Subcutaneous abdominal adipose tissue (tissue), 5 donors: ENCODE results near the gene HYLS1.

Source experiments
- H3K27ac ChIP-seq: one replicate; pipeline ENCODE4 v1.7.0; 2013; ENCODE audit warnings: low read depth, mild to moderate bottlenecking, inconsistent platforms, low read length, moderate library complexity
- H3K27me3 ChIP-seq, 5 donors: one replicate each; pipeline ENCODE4 v1.7.0; 2013; ENCODE audit warnings: low read length in 5 of 5, inconsistent platforms in 1 of 5; ENCODE audit not compliant: control insufficient read depth in 5 of 5, insufficient read depth in 4 of 5
- H3K36me3 ChIP-seq, 5 donors: one replicate each; pipeline ENCODE4 v1.7.0; 2013; ENCODE audit warnings: low read length in 5 of 5; ENCODE audit not compliant: control insufficient read depth in 5 of 5, insufficient read depth in 5 of 5
- H3K4me1 ChIP-seq, 5 donors: one replicate each; pipeline ENCODE4 v1.7.0; 2013; ENCODE audit warnings: low read length in 5 of 5, mild to moderate bottlenecking in 3 of 5, moderate library complexity in 1 of 5; ENCODE audit not compliant: control insufficient read depth in 5 of 5, insufficient read depth in 5 of 5
- H3K4me3 ChIP-seq, 5 donors: one replicate each; pipeline ENCODE4 v1.7.0; 2013; ENCODE audit warnings: low read length in 5 of 5, low read depth in 1 of 5
- H3K9ac ChIP-seq, 5 donors: one replicate each; pipeline ENCODE4 v1.7.0; 2013; ENCODE audit warnings: low read length in 5 of 5, mild to moderate bottlenecking in 4 of 5, moderate library complexity in 3 of 5
- H3K9me3 ChIP-seq, 5 donors: one replicate each; pipeline ENCODE4 v1.7.0; 2013; ENCODE audit warnings: low read length in 5 of 5; ENCODE audit not compliant: control insufficient read depth in 5 of 5
- donor health status: healthy.
- donor health status: healthy.
- donor health status: healthy.
- donor health status: healthy.
- donor health status: healthy.

Gene HYLS1

DNA sequence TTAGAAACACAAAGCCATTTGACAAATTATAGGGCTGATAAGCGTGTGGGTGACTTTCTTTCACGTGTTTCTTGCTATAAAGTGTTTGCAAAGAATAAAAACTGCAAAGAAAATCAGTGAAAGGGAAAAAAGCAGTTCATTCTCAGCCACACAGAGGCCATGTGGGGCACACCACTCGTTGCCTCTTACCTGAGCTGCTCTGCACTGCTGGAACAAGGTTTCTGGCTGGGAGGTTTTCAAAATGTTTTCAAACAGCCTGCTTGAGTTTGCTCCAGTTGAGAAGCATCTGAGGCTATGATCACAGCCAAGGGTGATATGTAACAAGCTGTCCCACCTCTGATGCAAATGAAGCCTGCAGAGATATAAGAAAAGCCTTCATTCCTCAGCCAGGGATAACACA, 43.6 kb downstream of the HYLS1 start:
- Histone ChIP-seq H3K9me3 (no peaks in the 10 kb centered on the region), H3K27me3 (no peaks in the 10 kb centered on the region), H3K4me3 (no peak overlapping the region), H3K36me3 (no peaks in the 10 kb centered on the region), H3K4me1 (no peaks in the 10 kb centered on the region), H3K9ac (no peak overlapping the region), H3K27ac (no peak overlapping the region)

DNA sequence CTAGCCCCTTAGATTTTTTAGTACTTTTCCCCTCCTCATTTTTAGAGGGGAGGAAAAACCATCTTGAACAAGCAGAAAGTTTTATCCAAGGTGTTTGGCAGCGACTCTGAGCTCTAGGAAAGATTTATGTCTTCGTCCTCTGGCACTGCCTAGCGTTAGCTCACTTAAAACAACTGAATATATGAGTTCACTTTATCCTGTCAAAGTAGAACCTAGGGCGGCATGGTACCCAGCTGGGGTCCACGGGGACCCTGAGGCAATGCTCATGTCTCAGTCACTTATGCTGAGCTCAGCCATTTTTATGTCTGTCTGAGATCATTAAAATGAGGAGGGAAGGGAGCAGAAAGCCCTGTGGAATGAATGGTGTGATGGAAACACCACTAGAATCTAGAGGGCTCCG, 44.2 kb downstream of the HYLS1 start:
- H3K36me3 ChIP-seq: no peaks in the 10 kb centered on the region
- no peak overlapping the region for H3K9ac ChIP-seq
- no peaks in the 10 kb centered on the region for H3K27me3 ChIP-seq
- no peak overlapping the region for H3K27ac ChIP-seq
- H3K9me3 ChIP-seq: no peaks in the 10 kb centered on the region
- no peaks in the 10 kb centered on the region for H3K4me1 ChIP-seq
- H3K4me3 ChIP-seq: no peak overlapping the region

DNA sequence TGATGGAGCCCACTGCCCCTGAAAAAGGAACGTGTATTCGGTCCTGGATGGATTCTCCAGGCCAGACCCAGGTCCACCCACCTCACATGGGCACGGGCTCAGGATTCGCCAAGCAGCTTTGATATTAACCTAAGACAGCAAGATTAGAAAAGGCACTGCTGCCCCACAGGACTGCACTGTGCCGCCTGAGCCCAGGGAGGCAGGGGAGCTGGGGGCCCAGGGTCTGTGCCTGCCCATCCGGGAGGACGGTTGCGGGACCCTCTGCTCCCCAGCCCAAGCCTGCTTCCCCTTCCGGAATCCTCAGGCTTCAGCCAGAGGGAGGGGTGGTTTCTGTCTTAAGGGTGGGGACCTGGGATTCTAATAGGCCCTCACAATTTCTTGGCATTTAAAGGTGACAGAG, 44.8 kb downstream of the HYLS1 start:
- Histone ChIP-seq H3K4me3 (no peak overlapping the region), H3K27ac (no peak overlapping the region), H3K27me3 (no peaks in the 10 kb centered on the region), H3K36me3 (no peaks in the 10 kb centered on the region), H3K4me1 (no peaks in the 10 kb centered on the region), H3K9me3 (no peaks in the 10 kb centered on the region), H3K9ac (no peak overlapping the region)

DNA sequence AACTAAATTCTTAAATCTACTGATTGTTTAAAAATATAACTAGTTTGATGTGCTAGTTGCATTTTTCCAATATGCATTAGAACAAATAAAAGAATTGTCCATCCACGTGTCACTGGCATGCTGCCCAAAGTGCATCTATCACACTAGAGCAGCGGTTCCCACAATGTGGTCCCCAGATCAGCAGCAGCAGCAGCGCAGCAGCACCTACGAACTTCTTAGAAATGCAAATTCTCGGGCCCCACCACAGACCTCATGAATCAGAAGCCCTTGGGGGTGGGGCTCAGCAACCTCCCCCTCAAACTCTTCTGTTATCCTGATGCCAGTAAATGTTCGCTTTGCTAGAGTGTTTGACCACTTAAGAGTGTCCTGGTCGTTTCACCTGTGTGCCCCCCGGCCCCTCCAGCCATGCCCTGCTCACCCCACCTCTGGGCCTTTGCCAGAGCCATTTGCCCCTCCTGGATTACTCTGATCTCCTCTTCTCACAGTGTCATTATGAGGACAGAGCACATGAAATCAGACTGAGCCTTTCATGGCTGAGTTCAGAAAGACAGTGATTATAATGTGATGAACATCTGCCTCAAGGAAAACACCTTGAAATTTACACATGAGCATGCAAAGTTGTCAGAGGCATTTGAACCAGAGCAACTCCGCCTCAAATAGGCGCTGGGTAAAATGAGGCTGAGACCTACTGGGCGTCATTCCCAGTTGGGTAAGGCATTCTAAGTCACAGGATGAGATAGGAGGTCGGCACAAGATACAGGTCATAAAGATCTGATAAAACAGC, 45.8 kb downstream of the HYLS1 start:
- Histone ChIP-seq H3K27ac (no peak overlapping the region), H3K4me3 (no peak overlapping the region), H3K36me3 (no peaks in the 10 kb centered on the region), H3K4me1 (no peaks in the 10 kb centered on the region), H3K9me3 (no peaks in the 10 kb centered on the region), H3K27me3 (no peaks in the 10 kb centered on the region), H3K9ac (no peak overlapping the region)

DNA sequence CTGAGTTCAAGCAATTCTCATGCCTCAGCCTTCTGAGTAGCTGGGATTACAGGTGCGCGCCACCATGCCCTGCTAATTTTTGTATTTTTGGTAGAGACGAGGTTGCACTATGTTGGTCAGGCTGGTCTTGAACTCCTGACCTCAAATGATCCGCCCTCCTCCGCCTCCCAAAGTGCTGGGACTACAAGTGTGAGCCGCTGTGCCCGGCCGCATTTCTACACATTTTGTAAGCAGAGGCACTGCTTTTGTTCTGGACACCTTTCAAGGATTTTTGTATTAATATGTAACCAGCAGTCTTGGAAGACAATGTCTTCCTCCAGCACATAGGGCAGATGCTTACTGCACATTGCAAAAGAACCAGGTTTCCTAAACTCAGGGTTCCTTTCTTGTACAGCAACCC, 47.0 kb downstream of the HYLS1 start:
- Histone ChIP-seq H3K27me3 (no peaks in the 10 kb centered on the region), H3K9ac (no peak overlapping the region), H3K36me3 (no peaks in the 10 kb centered on the region), H3K4me3 (no peak overlapping the region), H3K27ac (no peak overlapping the region), H3K9me3 (no peaks in the 10 kb centered on the region), H3K4me1 (no peaks in the 10 kb centered on the region)

DNA sequence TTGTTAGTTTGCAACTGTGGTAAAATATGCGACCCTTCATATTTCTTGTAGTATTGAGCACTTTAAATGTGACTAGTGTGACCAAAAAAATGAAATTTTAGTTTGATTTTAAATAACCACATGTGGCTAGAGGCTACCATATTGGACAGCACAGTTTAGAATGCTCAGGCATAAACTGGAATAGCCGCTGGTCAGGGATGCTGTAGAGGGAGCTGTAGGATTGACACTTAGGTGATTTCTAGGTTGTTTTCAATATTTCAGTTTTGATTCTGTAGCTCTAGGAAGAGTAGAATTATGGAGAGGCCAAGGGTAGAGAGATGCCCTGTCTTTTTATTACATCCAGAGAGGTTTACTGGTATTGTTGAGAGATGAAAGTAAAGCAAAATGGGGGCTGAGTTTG, 47.6 kb downstream of the HYLS1 start:
- no peak overlapping the region for H3K9ac ChIP-seq
- no peaks in the 10 kb centered on the region for H3K36me3 ChIP-seq
- H3K27me3 ChIP-seq: no peaks in the 10 kb centered on the region
- no peaks in the 10 kb centered on the region for H3K9me3 ChIP-seq
- H3K27ac ChIP-seq: no peak overlapping the region
- H3K4me3 ChIP-seq: no peak overlapping the region
- H3K4me1 ChIP-seq: no peaks in the 10 kb centered on the region

DNA sequence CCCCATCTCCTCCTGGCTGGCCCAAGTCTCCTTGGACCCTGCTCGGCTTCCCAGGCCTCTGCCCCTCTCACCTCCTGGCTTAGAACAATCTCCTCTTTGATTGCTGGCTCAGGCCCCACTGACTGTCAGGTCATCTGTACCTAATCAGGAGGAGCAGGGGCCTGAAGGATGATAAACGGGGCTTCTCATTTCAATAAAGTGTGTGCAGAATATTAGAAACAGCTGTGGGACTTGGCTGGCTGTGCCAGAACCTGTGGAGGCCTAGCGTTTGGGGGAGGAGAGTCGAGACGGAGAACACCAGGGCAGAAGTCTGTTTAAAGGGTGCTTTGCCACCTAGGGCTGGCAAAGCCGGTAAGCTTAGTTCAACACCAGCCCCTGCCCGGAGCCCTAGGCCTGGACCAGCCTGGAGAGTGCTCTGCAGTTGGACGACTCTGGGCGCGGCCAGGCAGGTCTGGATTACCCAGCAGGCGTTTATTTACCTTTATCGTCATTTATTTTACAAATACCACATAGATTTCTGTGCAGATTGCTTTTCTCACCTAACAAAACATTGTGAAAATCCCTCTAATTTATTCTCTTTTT, 48.2 kb downstream of the HYLS1 start:
- H3K9me3 ChIP-seq: no peaks in the 10 kb centered on the region
- H3K4me1 ChIP-seq: no peaks in the 10 kb centered on the region
- no peak overlapping the region for H3K4me3 ChIP-seq
- no peaks in the 10 kb centered on the region for H3K27me3 ChIP-seq
- no peak overlapping the region for H3K9ac ChIP-seq
- H3K36me3 ChIP-seq: no peaks in the 10 kb centered on the region
- no peak overlapping the region for H3K27ac ChIP-seq

DNA sequence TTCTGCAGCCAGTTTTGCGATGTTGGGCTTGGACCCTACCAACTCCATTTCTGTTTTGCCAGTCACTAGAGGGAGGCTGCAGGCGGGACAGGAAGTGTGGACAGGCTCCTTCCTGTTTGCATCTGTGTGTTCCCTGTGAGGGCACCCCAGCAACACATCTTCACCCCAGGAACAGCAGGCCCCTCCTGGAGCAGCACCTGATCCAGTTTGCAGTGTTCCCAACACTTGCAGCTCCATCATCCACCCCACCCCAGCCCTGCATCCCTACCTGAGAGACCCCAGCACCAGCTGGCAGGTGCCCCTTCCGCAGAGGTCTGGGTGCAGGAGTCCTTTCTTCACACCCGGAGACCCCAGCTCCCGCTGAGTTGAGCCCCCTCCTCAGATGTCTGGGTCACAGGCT, 51.0 kb downstream of the HYLS1 start:
- Histone ChIP-seq H3K9me3 (no peaks in the 10 kb centered on the region), H3K9ac (no peak overlapping the region), H3K4me1 (peaks cover 0 to 13% (median 5%) of the 10 kb centered on the region in 5 donors)

DNA sequence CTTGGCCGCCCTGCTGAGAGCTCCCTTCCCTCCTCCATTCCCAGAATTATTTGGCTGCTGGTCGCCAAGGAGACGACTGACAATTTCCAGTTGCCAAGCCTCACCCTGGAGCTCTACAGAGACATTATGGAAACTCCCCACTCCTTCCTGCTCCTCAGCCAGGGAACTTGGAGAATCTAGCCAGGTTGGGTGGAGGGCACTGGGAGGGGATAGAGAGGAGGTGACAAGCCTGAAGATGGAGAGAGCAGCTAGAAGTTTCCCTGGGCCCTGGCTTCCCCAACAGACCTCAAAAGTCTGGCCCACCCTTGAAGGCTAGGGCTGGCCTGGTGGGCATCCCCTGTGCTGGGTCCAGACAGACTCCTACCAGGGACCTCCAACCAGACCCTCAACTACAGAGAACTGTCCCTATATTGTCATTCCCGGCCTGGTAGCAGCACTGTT, 51.6 kb downstream of the HYLS1 start:
- Histone ChIP-seq H3K9ac (no peak overlapping the region), H3K4me1 (peaks cover 0 to 13% (median 5%) of the 10 kb centered on the region in 5 donors), H3K9me3 (no peaks in the 10 kb centered on the region), H3K27ac (no peak overlapping the region), H3K36me3 (no peaks in the 10 kb centered on the region), H3K27me3 (no peaks in the 10 kb centered on the region), H3K4me3 (no peak overlapping the region)

More for the DNA sequence above, 51.0 kb downstream of the HYLS1 start:
- Histone ChIP-seq H3K27ac (no peak overlapping the region), H3K36me3 (no peaks in the 10 kb centered on the region), H3K27me3 (no peaks in the 10 kb centered on the region), H3K4me3 (no peak overlapping the region)

DNA sequence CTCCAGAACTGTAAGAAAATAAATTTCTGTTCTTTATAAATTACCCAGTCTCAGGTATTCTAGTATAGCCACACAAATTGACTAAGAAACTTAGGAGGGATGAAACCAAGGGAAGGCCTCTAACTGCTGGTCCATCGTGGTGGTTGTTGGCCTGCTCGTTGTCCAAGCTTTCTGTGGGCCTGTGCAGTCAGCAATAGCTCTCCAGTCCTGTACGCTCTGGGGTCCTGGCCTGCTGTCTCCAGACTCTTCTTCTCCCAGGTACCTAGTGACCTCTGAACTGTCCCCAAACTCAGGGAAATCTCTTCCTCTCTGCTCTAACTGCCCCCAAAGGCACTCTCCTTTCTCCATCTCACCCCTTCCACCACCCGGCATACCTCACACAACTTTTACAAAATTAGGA, 52.7 kb downstream of the HYLS1 start:
- Histone ChIP-seq H3K27me3 (no peaks in the 10 kb centered on the region), H3K27ac (no peak overlapping the region), H3K36me3 (no peaks in the 10 kb centered on the region), H3K4me1 (peaks cover 0 to 13% (median 5%) of the 10 kb centered on the region in 5 donors), H3K9me3 (no peaks in the 10 kb centered on the region), H3K4me3 (no peak overlapping the region), H3K9ac (no peak overlapping the region)
